GM06990 (cell line): ENCODE results near the gene MSI2.

Experiments used
- DNase-seq: peaks from one replicate; pipeline ENCODE4 v3.0.0-alpha.2; 2011; ENCODE audit not compliant: insufficient read length; ENCODE audit errors: extremely low read depth
- H3K27me3 ChIP-seq: replicated peaks from 2 replicates; pipeline ENCODE4 v1.6.0; 2011; ENCODE audit warnings: low read length; ENCODE audit not compliant: control insufficient read depth, insufficient read depth
- H3K36me3 ChIP-seq: 2 replicates; pipeline ENCODE4 v1.5.1; 2011; ENCODE audit warnings: low read length; ENCODE audit not compliant: control insufficient read depth, insufficient read depth
- H3K4me3 ChIP-seq: replicated peaks from 2 replicates; pipeline ENCODE4 v1.5.1; 2011; ENCODE audit warnings: low read depth, mild to moderate bottlenecking, control low read depth, low read length
- CTCF ChIP-seq: IDR thresholded peaks from 2 replicates; pipeline ENCODE4 v1.5.1; 2011; ENCODE audit warnings: low read length, control low read depth, mild to moderate bottlenecking, inconsistent platforms; ENCODE audit not compliant: insufficient read depth, poor library complexity, severe bottlenecking

Gene MSI2

DNA sequence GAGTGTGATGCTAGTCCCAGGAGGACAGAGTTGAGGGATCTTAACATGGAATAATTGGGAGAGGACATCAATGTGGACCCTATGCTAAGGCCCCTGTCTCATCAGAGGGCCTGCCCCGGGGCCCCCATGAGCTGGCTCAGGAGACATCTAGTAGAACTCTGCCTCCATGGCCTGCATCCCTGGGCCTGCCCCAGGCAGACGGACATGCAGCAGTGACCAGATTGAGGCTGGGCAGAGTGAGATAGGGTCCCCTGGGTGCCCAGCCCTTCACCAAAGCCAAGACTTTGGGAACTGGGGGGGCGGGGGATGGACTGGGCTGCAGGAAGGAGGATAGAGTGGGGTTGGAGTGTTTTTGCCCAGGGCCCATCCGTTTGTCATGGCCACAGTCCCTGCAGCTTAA is 373.6 kb downstream of the MSI2 start:
- no peak overlapping the region for H3K4me3 ChIP-seq
- peaks cover 14% of the 10 kb centered on the region for H3K36me3 ChIP-seq
- no peak for DNase-seq
- H3K27me3 ChIP-seq: no peaks in the 10 kb centered on the region
- no peak for TF ChIP-seq CTCF

DNA sequence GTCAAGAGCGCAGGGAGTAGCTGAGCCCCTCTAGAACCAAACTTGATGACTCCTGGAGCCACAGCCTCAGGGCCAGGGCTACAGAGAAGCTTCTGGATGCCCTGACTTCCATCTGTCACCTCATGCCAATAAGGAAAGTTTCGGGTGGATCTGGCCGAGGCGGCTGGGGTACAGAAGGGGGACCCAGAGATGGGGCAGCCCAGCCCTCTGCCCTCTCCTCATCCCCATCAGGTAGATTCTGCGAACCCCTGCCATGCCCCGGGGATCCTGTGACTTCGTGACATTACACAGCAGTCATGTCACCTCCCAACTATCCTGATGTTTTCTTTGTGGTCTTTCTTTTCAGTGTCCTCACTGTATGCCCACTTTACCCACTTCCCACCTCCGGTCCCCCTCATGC is 374.4 kb downstream of the MSI2 start:
- DNase-seq: no peak
- Histone ChIP-seq H3K36me3 (peaks cover 14% of the 10 kb centered on the region), H3K4me3 (no peak overlapping the region), H3K27me3 (no peaks in the 10 kb centered on the region)
- no peak for TF ChIP-seq CTCF

DNA sequence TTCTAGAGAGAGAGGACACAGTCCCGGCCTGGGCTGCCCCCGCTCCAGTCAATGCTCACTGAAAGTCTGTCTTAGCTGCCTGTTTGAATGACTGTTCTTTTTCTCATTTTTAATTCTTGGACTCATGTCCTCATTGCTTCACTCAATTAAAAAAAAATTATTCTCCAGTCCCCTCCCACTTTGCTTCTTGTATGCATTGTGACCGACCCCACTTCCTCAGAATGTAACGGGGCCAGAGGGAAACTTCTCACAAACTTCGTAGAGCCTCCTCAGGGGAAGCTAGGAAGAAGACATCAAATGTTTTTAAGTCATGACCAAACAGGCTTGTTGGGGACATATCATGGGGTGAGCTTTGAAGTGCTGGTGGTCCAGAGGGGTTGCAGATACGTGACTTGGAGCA is 375.5 kb downstream of the MSI2 start:
- Histone ChIP-seq H3K4me3 (no peak overlapping the region), H3K36me3 (peaks cover 12% of the 10 kb centered on the region), H3K27me3 (no peaks in the 10 kb centered on the region)
- no peak for TF ChIP-seq CTCF
- DNase-seq: no peak

- peaks cover 11% of the 10 kb centered on the region for H3K36me3 ChIP-seq
Measured at GRCh38 chr17:57632294-57632693, 376.0 kb downstream of the MSI2 start.

GRCh38 chr17:57633236-57633635 is 376.9 kb downstream of the MSI2 start:
- TF ChIP-seq CTCF: no peak
- Histone ChIP-seq H3K4me3 (no peak overlapping the region), H3K27me3 (no peaks in the 10 kb centered on the region), H3K36me3 (peaks cover 6% of the 10 kb centered on the region)
- no peak for DNase-seq

More at GRCh38 chr17:57632294-57632693, 376.0 kb downstream of the MSI2 start:
- Histone ChIP-seq H3K27me3 (no peaks in the 10 kb centered on the region), H3K4me3 (no peak overlapping the region)
- no peak for DNase-seq
- TF ChIP-seq CTCF: no peak

DNA sequence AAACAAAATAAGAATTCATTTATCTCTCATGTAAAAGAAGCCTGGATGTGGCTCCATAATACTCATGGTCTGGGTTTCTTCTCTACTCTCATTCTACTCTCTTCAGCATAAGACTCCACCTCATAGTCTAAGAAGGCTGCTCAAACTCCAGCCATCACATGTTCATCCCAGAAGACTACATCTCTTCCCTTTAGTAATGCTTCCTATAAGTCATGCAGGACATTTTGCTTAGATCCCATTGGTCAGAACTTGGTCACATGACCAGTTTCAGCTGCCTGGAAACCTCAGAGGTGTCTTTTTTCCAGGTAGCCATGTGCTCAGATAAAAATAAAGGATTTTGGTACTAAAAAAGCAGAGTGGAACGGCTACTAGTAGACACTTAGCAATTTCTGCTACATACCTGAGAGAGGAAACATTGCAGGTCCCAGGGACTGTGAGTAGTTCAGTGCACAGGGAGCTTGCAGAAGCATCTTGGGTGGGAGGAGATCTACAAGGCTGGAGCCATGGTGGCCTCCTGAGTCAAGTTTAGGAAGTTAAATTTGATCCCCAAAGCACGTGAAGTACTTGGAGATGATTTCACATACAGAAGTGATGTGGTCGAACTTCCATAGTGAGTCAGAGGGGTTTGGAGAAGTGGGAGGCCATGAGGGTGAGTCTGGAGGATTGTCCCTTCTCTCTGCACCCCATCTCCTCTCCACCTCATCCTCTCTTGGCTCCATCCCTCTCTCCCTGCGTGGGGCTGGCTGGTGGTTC is 378.6 kb downstream of the MSI2 start:
- no peak overlapping the region for H3K4me3 ChIP-seq
- TF ChIP-seq CTCF: no peak
- no peak for DNase-seq

More for the DNA sequence above, 378.6 kb downstream of the MSI2 start:
- Histone ChIP-seq H3K36me3 (peaks cover 6% of the 10 kb centered on the region), H3K27me3 (no peaks in the 10 kb centered on the region)
